HFF-Myc (cell line): ENCODE measurements around the gene KITLG.

Experiments
- DNase-seq: peaks from one replicate; pipeline ENCODE4 v3.0.0-alpha.2; 2011; ENCODE audit warnings: low read depth; ENCODE audit errors: extremely low read depth
- H3K4me3 ChIP-seq: replicated peaks from 2 replicates; pipeline ENCODE4 v1.5.1; 2011; ENCODE audit warnings: low read depth, mild to moderate bottlenecking, control low read depth, low read length
- TF ChIP-seq, protein P1 (sequence below): IDR thresholded peaks from 2 replicates; pipeline ENCODE4 v1.5.1; 2012; ENCODE audit warnings: mild to moderate bottlenecking, low read depth, low read length, control low read depth; ENCODE audit errors: missing control alignments

The KITLG gene

DNA sequence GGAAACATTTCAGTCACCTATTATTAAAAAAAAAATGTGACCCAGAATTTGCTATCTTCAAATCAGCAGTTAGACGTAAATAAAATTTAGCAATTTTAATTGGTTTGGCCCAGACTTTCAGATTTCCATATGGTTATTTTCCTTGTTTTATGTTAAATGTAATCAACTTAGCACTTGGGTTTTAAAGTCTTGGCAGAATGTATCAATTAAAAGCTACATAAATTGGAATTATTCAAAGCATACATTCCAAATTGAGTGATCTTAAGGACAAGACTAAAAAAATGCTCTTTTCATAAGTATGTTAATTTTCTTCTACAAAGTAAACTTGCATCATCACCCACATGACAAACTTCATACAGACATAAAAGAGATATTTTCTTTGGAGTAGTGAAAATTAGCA is 3.4 kb downstream of the KITLG start:
- TF ChIP-seq, protein P1, sequence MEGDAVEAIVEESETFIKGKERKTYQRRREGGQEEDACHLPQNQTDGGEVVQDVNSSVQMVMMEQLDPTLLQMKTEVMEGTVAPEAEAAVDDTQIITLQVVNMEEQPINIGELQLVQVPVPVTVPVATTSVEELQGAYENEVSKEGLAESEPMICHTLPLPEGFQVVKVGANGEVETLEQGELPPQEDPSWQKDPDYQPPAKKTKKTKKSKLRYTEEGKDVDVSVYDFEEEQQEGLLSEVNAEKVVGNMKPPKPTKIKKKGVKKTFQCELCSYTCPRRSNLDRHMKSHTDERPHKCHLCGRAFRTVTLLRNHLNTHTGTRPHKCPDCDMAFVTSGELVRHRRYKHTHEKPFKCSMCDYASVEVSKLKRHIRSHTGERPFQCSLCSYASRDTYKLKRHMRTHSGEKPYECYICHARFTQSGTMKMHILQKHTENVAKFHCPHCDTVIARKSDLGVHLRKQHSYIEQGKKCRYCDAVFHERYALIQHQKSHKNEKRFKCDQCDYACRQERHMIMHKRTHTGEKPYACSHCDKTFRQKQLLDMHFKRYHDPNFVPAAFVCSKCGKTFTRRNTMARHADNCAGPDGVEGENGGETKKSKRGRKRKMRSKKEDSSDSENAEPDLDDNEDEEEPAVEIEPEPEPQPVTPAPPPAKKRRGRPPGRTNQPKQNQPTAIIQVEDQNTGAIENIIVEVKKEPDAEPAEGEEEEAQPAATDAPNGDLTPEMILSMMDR = no peak
- peak overlapping the region; percentile 76; the same call in 1 of the 2 replicates for H3K4me3 ChIP-seq
- DNase-seq = no peak

DNA sequence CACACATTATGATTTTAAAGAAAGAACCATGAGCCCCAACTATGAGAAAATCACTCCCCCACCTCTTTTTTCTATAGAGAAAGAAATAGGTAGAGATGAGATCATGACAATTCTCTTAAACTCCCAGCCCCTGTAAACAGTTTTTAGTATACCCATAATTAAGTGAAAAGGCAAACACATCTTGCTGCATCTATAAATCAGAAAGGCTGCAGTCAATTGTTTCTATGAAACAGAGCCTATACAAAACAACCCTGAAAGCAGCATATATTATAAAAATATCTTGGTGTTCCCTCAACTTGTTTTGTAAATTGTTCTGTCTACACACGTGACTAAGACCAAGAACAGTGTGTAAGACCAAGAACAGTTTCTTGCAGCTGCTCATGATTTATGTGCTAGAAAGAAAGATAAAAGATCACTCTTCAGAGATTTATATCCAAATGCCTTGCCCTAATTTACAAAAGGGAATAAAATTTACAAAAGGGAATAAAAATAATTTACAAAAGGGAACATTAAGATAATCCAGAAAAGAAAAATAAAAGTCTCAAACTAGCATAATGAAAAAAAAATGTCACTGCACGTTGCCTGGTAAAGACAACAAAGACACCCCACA is 4.8 kb downstream of the KITLG start:
- DNase-seq = no peak
- TF ChIP-seq, protein P1 = no peak
- H3K4me3 ChIP-seq = no peak overlapping the region

DNA sequence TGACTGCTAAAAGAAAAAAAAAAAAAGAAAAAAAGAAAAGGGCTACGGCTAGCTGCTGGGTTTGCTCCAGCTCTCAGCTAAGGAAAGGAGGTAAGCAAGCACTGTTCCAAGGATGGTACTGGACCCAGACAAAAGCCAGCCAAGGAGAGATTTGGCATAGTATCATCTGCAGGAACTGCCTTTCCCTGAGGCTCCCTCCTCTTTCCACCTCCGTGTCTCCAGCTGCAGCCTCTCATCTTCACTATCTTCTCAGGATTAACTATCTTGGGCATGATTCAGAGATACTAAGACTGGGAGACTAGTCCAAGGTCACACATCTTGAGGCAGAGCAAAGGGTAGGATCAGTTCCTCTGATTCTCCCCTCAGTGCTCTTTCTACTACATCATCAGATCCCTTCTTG is 6.0 kb downstream of the KITLG start:
- no peak for DNase-seq
- TF ChIP-seq, protein P1 = no peak
- H3K4me3 ChIP-seq = no peak overlapping the region

DNA sequence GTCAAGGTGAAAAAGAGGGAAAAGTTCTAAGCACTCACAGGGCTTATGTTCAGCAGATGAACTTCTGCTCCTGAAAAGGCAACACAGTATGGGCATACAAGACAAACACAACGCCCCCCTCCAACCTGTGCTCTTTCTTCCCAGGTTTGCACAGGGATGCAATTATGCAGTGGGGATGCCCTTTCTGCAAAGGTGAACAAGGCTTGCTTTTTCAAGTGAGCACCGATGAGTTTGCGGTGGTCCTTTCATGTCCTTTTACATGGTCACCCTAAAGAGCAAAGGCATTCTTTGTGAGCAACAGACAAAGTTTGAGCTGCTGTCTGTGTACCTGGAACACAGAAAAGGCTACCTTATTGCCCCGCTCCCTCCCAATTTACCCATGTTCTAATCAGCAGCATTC is 6.7 kb downstream of the KITLG start:
- no peak for DNase-seq
- H3K4me3 ChIP-seq = no peak overlapping the region
- TF ChIP-seq, protein P1 = no peak

DNA sequence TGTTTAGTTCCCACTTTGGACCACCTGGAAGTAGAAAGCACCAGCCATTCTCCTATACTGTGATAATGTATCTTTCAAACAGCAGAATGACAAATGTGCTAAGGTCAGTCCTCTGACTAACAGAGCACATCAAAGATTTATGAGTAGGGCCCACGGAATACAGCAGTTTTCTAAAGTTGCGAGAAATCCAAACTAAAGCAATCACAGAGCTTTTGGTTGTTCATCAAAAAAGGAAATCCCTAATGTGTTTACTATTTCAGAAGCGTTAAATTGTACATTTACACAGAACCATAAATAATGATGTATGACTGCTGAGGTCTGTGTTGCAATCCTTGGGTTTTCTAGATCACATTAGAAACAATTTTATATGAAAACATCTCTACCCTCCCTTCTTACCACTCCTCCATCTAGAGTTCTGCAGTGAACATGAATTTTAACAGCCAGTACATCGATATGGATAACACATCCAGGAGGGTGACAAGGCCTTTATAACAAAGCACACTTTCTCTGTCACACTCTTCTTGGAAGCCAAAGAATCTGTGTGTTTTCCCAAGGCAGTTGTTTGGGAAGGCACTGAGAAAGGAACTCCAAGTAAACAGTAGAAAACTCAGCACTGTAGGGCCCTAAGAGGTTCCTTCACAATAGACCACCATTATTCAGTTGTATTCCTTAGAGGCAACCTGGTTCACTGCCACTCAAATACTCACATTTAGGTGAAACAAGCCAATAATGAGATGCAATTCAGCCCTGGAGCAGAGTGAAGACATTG is 7.3 kb downstream of the KITLG start:
- H3K4me3 ChIP-seq = no peak overlapping the region
- DNase-seq = no peak
- TF ChIP-seq, protein P1 = no peak

DNA sequence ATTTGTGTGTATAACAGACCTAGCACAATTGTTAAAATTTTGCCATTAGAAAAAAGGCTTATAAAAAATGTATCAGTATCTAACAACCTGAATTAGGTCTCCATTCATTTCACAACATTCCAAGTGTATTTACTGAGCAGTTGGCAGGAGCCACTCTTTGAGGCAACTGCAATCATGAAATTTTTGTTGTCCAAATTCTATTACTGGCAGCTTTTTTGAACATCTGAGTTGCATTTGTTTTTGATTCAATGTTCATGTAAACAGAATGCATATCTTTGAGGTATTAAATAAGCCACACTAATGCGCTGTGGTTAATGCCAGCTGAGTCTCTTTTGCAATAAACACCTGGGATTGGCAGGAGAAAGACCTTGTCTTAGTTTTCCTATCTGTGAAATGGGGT is 8.7 kb downstream of the KITLG start:
- TF ChIP-seq, protein P1 = no peak
- no peak for DNase-seq
- H3K4me3 ChIP-seq = no peak overlapping the region
